ENCODE data around the gene PSENEN. TPM values are rescaled to one million over a fixed set of nuclear protein-coding genes. Genes with fewer than 3 reads are reported as not detected.

PSENEN gene
- total and polyA plus RNA-seq, 2 of the 8 experiments (the other 6 are each of a cell fraction or from before 2014, with no cell fraction given) = 66.7 to 75.3 TPM

DNA sequence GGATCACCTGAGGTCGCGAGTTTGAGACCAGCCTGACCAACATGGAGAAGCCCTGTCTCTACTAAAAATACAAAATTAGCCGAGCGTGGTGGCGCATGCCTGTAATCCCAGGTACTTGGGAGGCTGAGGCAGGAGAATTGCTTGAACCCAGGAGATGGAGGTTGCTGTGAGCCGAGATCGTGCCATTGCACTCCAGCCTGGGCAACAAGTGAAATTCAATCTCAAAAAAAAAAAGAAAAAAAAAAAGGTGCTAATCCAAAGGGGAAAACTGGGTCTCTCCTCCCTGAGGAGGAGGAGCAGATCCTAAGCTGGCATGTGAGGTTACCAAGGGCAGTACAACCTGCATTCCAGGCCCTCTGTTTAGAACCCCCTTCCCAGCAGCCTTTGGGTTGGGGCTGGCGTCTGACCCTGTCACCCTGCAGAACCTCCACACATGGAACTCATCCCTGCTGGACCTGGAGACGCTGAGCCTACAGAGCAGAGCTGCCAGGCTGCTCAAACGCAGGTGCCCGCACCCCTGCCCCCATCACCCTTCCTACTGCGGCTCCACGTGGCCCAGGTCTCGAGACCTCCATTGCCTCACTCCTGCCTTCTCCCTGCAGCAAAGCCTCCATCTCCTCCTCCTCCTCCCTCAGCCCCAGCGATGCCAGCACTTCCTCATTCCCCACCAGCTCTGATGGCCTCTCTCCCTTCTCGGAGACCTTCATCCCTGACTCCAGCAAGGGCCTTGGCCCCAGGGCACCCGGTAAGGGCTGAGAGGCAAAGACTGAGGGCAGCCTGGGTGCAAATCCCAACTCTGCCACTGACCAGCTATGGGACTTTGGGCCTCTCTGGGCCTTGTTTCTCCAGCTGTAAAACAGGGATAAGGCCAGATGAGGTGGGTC is 19.2 kb downstream of the PSENEN start:
- peaks cover 2 to 19% (median 6%) of the 10 kb centered on the region in 4 experiments; a peak in 5 of 8 replicates for H3K36me3 ChIP-seq (ENCODE audit: control insufficient read depth in 2 of 4, insufficient read depth in 4 of 4, low read length in 3 of 4)
- H4K91ac ChIP-seq (replicated peaks; ENCODE audit: insufficient read length, low read length) = no peak overlapping the region
- FAIRE-seq (no peak), DNase-seq (ENCODE audit: low read depth in 1 of 2, low spot score in 2 of 2) (no peak)
- no peak overlapping the region for H3K27ac ChIP-seq (ENCODE audit: low read depth, low read length)
- H3K4me3 ChIP-seq (ENCODE audit: extremely low read depth in 1 of 4, insufficient read depth in 2 of 4, low read depth in 3 of 4, low read length in 4 of 4) = no peak overlapping the region
- no peak overlapping the region for H2AK5ac ChIP-seq (ENCODE audit: low read depth, low read length)
- H3K4me2 ChIP-seq (ENCODE audit: insufficient read depth in 1 of 2, low read depth in 2 of 2, low read length in 2 of 2) = no peak overlapping the region
- 92% methylated on average over 15 of the region's 17 CpGs; no CpG with 5 or more reads in 1 of the 2 experiments for WGBS, 2 experiments (ENCODE audit: extremely low coverage in 1 of 2, insufficient coverage in 1 of 2, insufficient read length in 1 of 2, insufficient replicate concordance in 2 of 2, low coverage in 1 of 2, low lambda C conversion rate in 2 of 2, missing lambda C conversion rate in 1 of 2)
- H2BK15ac ChIP-seq (ENCODE audit: low read length) = no peak overlapping the region
- no peak overlapping the region for H2BK20ac ChIP-seq (ENCODE audit: low read length)
- no peak overlapping the region for H2BK120ac ChIP-seq (replicated peaks; ENCODE audit: low read depth, low read length)
- H4K8ac ChIP-seq (ENCODE audit: extremely low read depth, insufficient read depth, low read length) = no peak overlapping the region
- no peak overlapping the region for H2AFZ ChIP-seq (ENCODE audit: low read length)
- peaks cover 0 to 13% (median 7%) of the 10 kb centered on the region in 4 experiments; a peak in 5 of 7 replicates for H3K4me1 ChIP-seq (replicated peaks in 1 of 4; ENCODE audit: control insufficient read depth in 3 of 4, insufficient read depth in 4 of 4, low read length in 3 of 4)
- no peak overlapping the region for H3K56ac ChIP-seq (replicated peaks; ENCODE audit: insufficient read length, low read depth, low read length)
- H3K23me2 ChIP-seq (ENCODE audit: low read depth, low read length) = no peaks in the 10 kb centered on the region; the same call in 1 of the 2 replicates
- no peak overlapping the region for H3K23ac ChIP-seq (ENCODE audit: insufficient read length)
- no peak overlapping the region for H2BK5ac ChIP-seq (ENCODE audit: low read depth, low read length)
- no peak overlapping the region for H2BK12ac ChIP-seq (ENCODE audit: low read depth, low read length)
- H3K9ac ChIP-seq (replicated peaks in 1 of 4; ENCODE audit: extremely low read depth in 1 of 4, low read depth in 3 of 4, low read length in 3 of 4) = no peak overlapping the region
- H3K79me2 ChIP-seq (ENCODE audit: control insufficient read depth in 1 of 2, insufficient read depth in 2 of 2, low read length in 2 of 2) = no peaks in the 10 kb centered on the region; a peak in 1 of 4 replicates
- no peak overlapping the region for H3K18ac ChIP-seq (ENCODE audit: extremely low read depth, low read length)
- no peak for TF ChIP-seq JUN (IDR thresholded peaks at IDR 0.05; ENCODE audit: low read depth, low read length)
- TF ChIP-seq KDM5A (IDR thresholded peaks at IDR 0.05; ENCODE audit: low read length) = no peak
- TF ChIP-seq SIN3A (conservative IDR thresholded peaks at IDR 0.05 in 1 of 2, IDR thresholded peaks at IDR 0.05 in 1 of 2; ENCODE audit: low read depth in 1 of 2, low read length in 2 of 2) = no peak
- TF ChIP-seq TEAD4 (IDR thresholded peaks at IDR 0.05; ENCODE audit: low read depth, low read length) = no peak
- no peak for TF ChIP-seq BRCA1 (IDR thresholded peaks at IDR 0.05; ENCODE audit: low read depth, low read length)
- TF ChIP-seq SIRT6 (IDR thresholded peaks at IDR 0.05; ENCODE audit: low read length) = no peak
- no peak for TF ChIP-seq BACH1 (IDR thresholded peaks at IDR 0.05; ENCODE audit: low read length)
- TF ChIP-seq MAFK (IDR thresholded peaks at IDR 0.05; ENCODE audit: low read depth, low read length) = no peak
- no peak for TF ChIP-seq TAF1 (IDR thresholded peaks at IDR 0.05; ENCODE audit: low read depth, low read length)
- TF ChIP-seq SP1 (IDR thresholded peaks at IDR 0.05; ENCODE audit: low read depth, low read length) = no peak
- no peak for TF ChIP-seq TAF7 (optimal IDR thresholded peaks at IDR 0.05; ENCODE audit: borderline replicate concordance, low read depth, low read length)
- TF ChIP-seq ZNF274 (IDR thresholded peaks at IDR 0.05; ENCODE audit: borderline replicate concordance, extremely low read depth, low read length) = no peak
- H3K27me3 ChIP-seq (replicated peaks in 1 of 4; ENCODE audit: control insufficient read depth in 3 of 4, extremely low read depth in 1 of 4, insufficient read depth in 3 of 4, low read length in 3 of 4) = no peaks in the 10 kb centered on the region
- H3K9me3 ChIP-seq (ENCODE audit: insufficient read depth in 2 of 2, low read depth in 1 of 2, low read length in 1 of 2) = no peaks in the 10 kb centered on the region
- CTCF ChIA-PET (ENCODE audit: partially characterized antibody) = interaction anchor here (0.6 to 0.9 kb wide), 6 partner anchors 12 to 317 kb away, joined by 3 to 7 read pairs (median 4); partner anchors contain the start of gene FFAR2
- no peak overlapping the region for H4K5ac ChIP-seq (ENCODE audit: insufficient read length, low read depth, low read length)
- peaks cover 4 to 7% of the 10 kb centered on the region in 2 experiments for H4K20me1 ChIP-seq (replicated peaks in 1 of 2; ENCODE audit: control insufficient read depth in 1 of 2, insufficient read depth in 2 of 2, low read length in 2 of 2)
- POLR2A ChIA-PET (ENCODE audit: partially characterized antibody) = interaction anchor here (0.6 to 1.9 kb wide), 5 partner anchors 8 to 207 kb away, joined by 3 to 9 read pairs (median 5); partner anchors contain the start of genes HSPB6, PSENEN and U2AF1L4
- H3K14ac ChIP-seq (ENCODE audit: insufficient read length) = no peak overlapping the region
- no peaks in the 10 kb centered on the region; the same call in 1 of the 2 replicates for H3K79me1 ChIP-seq (ENCODE audit: low read depth, low read length)
- no peak overlapping the region for H3K4ac ChIP-seq (replicated peaks; ENCODE audit: insufficient read length, low read depth, low read length)

Measured in H1 (cell line).